K562 (cell line): ENCODE data around the gene LLCFC1. TPM values are rescaled to one million over a fixed set of nuclear protein-coding genes. Genes with fewer than 3 reads are reported as not detected.

Experiments
- ATF6 ChIP-seq: sonication (generic); formaldehyde crosslinking; IDR thresholded peaks from 2 replicates; pipeline ENCODE4 v1.4.0; 2020; ENCODE audit warnings: mild to moderate bottlenecking, missing genetic modification reagents
- CBFA2T3 ChIP-seq: fragments of 450-650 bp; IDR thresholded peaks from 2 replicates; pipeline ENCODE4 v1.6.1; 2017
- EWSR1 ChIP-seq: fragments of 450-650 bp; IDR thresholded peaks from 2 replicates; pipeline ENCODE4 v1.6.1; 2018; ENCODE audit warnings: borderline replicate concordance, mild to moderate bottlenecking, low read depth, moderate library complexity; ENCODE audit not compliant: partially characterized antibody
- GABPB1 ChIP-seq: sonication (generic); formaldehyde crosslinking; IDR thresholded peaks from 2 replicates; pipeline ENCODE4 v1.8.0; 2022; ENCODE audit warnings: mild to moderate bottlenecking, missing genetic modification reagents
- MYC ChIP-seq, 2 experiments: fragments of 250-450 bp in 1 of 2; sonication (Bioruptor Pico) in 1 of 2; IDR thresholded peaks; 2 replicates each; pipeline versions ENCODE4 v1.5.1 to v1.6.1; 2012 to 2021; ENCODE audit warnings: low read depth in 2 of 2, borderline replicate concordance in 1 of 2, improper control_type of control experiment in 1 of 2, low read length in 1 of 2, mild to moderate bottlenecking in 1 of 2, moderate library complexity in 1 of 2
- NBN ChIP-seq: fragments of 450-650 bp; IDR thresholded peaks from 2 replicates; pipeline ENCODE4 v1.6.1; 2016; ENCODE audit warnings: low read depth, mild to moderate bottlenecking
- NCOA6 ChIP-seq: fragments of 450-650 bp; IDR thresholded peaks from 2 replicates; pipeline ENCODE4 v1.6.1; 2017; ENCODE audit warnings: mild to moderate bottlenecking
- PTRF ChIP-seq: fragments of 450-650 bp; IDR thresholded peaks from 2 replicates; pipeline ENCODE4 v1.6.1; 2016; ENCODE audit warnings: mild to moderate bottlenecking, missing genetic modification characterization, missing compliant biosample characterization
- PURB ChIP-seq: sonication (generic); formaldehyde crosslinking; IDR thresholded peaks from 2 replicates; pipeline ENCODE4 v1.9.0; 2021; ENCODE audit warnings: low read depth, mild to moderate bottlenecking, missing genetic modification reagents
- TEAD4 ChIP-seq, 2 experiments: sonication (generic) in 1 of 2; formaldehyde crosslinking in 1 of 2; IDR thresholded peaks; 2 replicates each; pipeline versions ENCODE4 v1.6.1 to v1.8.0; 2012 to 2022; ENCODE audit warnings: borderline replicate concordance in 1 of 2, inconsistent platforms in 1 of 2, low read length in 1 of 2, mild to moderate bottlenecking in 1 of 2, missing genetic modification reagents in 1 of 2
- ZNF133 ChIP-seq: fragments of 250-450 bp; sonication (Bioruptor Pico); IDR thresholded peaks from 2 replicates; pipeline ENCODE4 v1.4.0; 2020; ENCODE audit warnings: mild to moderate bottlenecking
- ZNF143 ChIP-seq: sonication (generic); formaldehyde crosslinking; IDR thresholded peaks from 2 replicates; pipeline ENCODE4 v1.9.0; 2022; ENCODE audit warnings: mild to moderate bottlenecking, missing genetic modification reagents
- ZNF431 ChIP-seq: sonication (generic); formaldehyde crosslinking; IDR thresholded peaks from 2 replicates; pipeline ENCODE4 v1.8.0; 2022; ENCODE audit warnings: mild to moderate bottlenecking, missing genetic modification reagents
- ZNF583 ChIP-seq: fragments of 250-450 bp; sonication (Bioruptor Pico); IDR thresholded peaks from 2 replicates; pipeline ENCODE4 v1.4.0; 2020
- polyA plus RNA-seq, 8 experiments: library from polyadenylated mRNA; depleted of rRNA in 4 of 8; stranded (reverse) in 5 of 8; unstranded in 3 of 8; fragments of >200 nt; fragmentation: Nextera tagmentation in 2 of 8; fragmentation: Illumina TruSeq in 1 of 8; extraction: Ambion mirVana in 2 of 8; extraction: Trizol in 1 of 8; gene quantifications; 2 replicates each; pipeline versions ENCODE4 v1.2.1 to v1.2.3, GENCODE V29; 2011 to 2014; ENCODE audit warnings: inconsistent platforms in 1 of 8, missing spikeins in 1 of 8
- total RNA-seq, 7 experiments: library from RNA; depleted of rRNA in 6 of 7; stranded (reverse); fragments of >200 nt in 6 of 7; fragmentation: Illumina TruSeq in 2 of 7; extraction: Trizol in 2 of 7; gene quantifications; 2 replicates each; pipeline versions ENCODE4 v1.2.1 to v1.2.3, GENCODE V29; 2011 to 2021; ENCODE audit warnings: low replicate concordance in 1 of 7
- TF ChIP-seq, protein P1 (sequence below): IDR thresholded peaks from 3 replicates; pipeline ENCODE4 v1.6.1; 2011; ENCODE audit warnings: borderline replicate concordance, mild to moderate bottlenecking; ENCODE audit not compliant: insufficient read length, insufficient read depth
- TF ChIP-seq, protein P2 (sequence below): fragments of 250-450 bp; sonication (Bioruptor Pico); IDR thresholded peaks from 2 replicates; pipeline ENCODE4 v1.5.0; 2022; ENCODE audit warnings: mild to moderate bottlenecking
- TF ChIP-seq, protein P3 (sequence below): fragments of 450-650 bp; IDR thresholded peaks from 2 replicates; pipeline ENCODE4 v1.6.1; 2017; ENCODE audit warnings: antibody characterized with exemption

LLCFC1 gene
- total and polyA plus RNA-seq, 9 of the 15 experiments (the other 6 are each of a cell fraction or from before 2014, with no cell fraction given) = not detected

DNA sequence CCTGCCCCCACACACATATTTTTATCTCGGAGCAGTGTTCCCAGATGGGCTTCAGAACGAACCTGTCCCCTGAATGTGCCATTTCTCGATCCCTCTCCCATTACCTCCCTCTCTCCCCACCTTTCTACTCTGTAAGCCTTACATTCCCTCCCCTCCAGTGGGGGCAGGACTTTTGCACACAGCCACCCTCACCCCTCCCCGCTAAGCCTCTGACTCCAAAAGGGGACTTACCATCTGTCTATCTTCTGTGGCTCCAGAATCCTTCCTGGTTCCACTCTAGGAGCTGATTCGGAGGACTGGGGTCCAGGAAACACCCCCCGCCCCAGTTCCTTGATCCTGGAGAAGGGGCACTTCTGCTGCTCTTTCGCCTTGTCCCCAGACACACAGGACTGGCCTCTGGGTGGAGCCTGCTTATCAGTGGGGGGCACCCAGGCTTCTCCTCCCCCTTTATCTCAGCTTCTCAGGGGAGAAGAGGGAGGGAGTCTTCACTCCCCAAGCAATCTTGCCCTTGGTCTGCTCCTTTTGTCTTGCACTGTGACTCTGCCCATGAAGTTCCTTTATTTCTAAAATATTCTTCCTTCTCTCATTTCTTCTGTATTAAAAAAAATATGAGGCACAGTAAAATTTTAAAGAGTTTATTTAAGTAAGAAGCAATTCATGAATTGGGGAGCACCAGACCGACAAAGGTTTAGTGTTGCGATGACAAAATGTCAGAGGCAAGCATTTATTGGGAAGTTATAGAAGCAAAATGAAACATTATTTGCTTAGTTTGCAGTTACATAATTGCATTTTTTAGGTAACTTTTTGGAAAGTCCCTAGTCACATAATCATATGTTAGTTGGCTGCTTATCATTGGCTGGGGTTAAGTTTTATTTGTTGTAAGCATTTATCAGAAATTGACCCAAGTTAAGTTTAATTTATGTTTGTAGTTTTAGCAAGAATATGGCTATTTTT lies 23.0 kb downstream of the LLCFC1 start, which contains the start of gene KEL (continued):
- 0 out of 2 replicates have a peak, but pooled peaks have one; percentile 9 for TF ChIP-seq ZNF583
- no peak for TF ChIP-seq PTRF (tag)
- TF ChIP-seq EWSR1 = no peak
- peak; percentile 92 for TF ChIP-seq TEAD4 (IDR thresholded peaks at IDR 0.05; ENCODE audit: low read length)
- TF ChIP-seq TEAD4 (CRISPR knock-in tag; IDR thresholded peaks at IDR 0.05; ENCODE audit: borderline replicate concordance) = no peak
- 0 out of 2 replicates have a peak, but pooled peaks have one; percentile 28 for TF ChIP-seq NCOA6
- no peak for TF ChIP-seq MYC (IDR thresholded peaks at IDR 0.05; ENCODE audit: low read depth, low read length)
- no peak for TF ChIP-seq MYC (CRISPR knock-in tag; IDR thresholded peaks at IDR 0.05; ENCODE audit: borderline replicate concordance, low read depth)
- TF ChIP-seq ZNF431 = no peak
- TF ChIP-seq CBFA2T3 = peak; percentile 97
- TF ChIP-seq, protein P1, sequence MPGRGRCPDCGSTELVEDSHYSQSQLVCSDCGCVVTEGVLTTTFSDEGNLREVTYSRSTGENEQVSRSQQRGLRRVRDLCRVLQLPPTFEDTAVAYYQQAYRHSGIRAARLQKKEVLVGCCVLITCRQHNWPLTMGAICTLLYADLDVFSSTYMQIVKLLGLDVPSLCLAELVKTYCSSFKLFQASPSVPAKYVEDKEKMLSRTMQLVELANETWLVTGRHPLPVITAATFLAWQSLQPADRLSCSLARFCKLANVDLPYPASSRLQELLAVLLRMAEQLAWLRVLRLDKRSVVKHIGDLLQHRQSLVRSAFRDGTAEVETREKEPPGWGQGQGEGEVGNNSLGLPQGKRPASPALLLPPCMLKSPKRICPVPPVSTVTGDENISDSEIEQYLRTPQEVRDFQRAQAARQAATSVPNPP = no peak
- no peak for TF ChIP-seq ZNF143 (CRISPR knock-in tag)
- TF ChIP-seq GABPB1 (CRISPR knock-in tag) = 0 out of 2 replicates have a peak, but pooled peaks have one; percentile 25
- TF ChIP-seq, protein P2, sequence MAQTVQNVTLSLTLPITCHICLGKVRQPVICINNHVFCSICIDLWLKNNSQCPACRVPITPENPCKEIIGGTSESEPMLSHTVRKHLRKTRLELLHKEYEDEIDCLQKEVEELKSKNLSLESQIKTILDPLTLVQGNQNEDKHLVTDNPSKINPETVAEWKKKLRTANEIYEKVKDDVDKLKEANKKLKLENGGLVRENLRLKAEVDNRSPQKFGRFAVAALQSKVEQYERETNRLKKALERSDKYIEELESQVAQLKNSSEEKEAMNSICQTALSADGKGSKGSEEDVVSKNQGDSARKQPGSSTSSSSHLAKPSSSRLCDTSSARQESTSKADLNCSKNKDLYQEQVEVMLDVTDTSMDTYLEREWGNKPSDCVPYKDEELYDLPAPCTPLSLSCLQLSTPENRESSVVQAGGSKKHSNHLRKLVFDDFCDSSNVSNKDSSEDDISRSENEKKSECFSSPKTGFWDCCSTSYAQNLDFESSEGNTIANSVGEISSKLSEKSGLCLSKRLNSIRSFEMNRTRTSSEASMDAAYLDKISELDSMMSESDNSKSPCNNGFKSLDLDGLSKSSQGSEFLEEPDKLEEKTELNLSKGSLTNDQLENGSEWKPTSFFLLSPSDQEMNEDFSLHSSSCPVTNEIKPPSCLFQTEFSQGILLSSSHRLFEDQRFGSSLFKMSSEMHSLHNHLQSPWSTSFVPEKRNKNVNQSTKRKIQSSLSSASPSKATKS = no peak
- no peak for TF ChIP-seq ZNF133
- TF ChIP-seq ATF6 (CRISPR knock-in tag) = 0 out of 2 replicates have a peak, but pooled peaks have one; percentile 54
- TF ChIP-seq NBN = peak; percentile 61; the same call in 1 of the 2 replicates
- TF ChIP-seq, protein P3, sequence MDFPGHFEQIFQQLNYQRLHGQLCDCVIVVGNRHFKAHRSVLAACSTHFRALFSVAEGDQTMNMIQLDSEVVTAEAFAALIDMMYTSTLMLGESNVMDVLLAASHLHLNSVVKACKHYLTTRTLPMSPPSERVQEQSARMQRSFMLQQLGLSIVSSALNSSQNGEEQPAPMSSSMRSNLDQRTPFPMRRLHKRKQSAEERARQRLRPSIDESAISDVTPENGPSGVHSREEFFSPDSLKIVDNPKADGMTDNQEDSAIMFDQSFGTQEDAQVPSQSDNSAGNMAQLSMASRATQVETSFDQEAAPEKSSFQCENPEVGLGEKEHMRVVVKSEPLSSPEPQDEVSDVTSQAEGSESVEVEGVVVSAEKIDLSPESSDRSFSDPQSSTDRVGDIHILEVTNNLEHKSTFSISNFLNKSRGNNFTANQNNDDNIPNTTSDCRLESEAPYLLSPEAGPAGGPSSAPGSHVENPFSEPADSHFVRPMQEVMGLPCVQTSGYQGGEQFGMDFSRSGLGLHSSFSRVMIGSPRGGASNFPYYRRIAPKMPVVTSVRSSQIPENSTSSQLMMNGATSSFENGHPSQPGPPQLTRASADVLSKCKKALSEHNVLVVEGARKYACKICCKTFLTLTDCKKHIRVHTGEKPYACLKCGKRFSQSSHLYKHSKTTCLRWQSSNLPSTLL = no peak
- TF ChIP-seq PURB (CRISPR knock-in tag) = no peak
